NCI-H2029 (cell line): Measurements from ENCODE around the gene GNPTG.
A peak's percentile ranks its signal among the peaks of the same experiment; 100 is the strongest.

Experiments
- DNase-seq: peaks from one replicate; lab custom pipeline; 2025; lab: John Stamatoyannopoulos, UW

The GNPTG gene

GRCh38 chr16:1394367-1394951 is 42.7 kb downstream of the GNPTG start:
- DNase-seq, result no peak

- no peak for DNase-seq
These were observed 43.8 kb downstream of the GNPTG start for GRCh38 chr16:1395444-1396031.

DNA sequence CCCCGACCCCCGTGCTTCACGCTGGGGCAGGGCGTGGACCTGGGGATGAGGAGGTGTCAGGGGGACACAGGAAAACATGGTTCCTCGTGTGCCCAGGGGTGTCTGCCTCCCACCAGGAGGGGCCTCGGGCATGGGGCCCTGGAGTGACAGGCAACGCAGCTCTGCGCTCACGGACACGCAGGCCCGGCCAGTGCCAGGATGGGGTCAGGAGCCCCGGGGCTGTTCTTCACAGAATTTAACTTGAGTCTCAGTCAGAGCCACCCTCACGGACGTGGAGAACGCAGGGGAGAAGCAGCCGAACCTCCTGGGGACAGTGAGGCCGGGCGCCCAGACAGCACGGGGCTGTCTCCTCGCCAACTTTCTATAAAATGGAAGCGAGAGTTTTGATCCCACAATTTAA is 46.0 kb downstream of the GNPTG start:
- DNase-seq, result no peak

GRCh38 chr16:1398351-1398750 is 46.6 kb downstream of the GNPTG start:
- DNase-seq, result no peak

GRCh38 chr16:1398826-1399581 is 47.3 kb downstream of the GNPTG start:
- no peak for DNase-seq

DNA sequence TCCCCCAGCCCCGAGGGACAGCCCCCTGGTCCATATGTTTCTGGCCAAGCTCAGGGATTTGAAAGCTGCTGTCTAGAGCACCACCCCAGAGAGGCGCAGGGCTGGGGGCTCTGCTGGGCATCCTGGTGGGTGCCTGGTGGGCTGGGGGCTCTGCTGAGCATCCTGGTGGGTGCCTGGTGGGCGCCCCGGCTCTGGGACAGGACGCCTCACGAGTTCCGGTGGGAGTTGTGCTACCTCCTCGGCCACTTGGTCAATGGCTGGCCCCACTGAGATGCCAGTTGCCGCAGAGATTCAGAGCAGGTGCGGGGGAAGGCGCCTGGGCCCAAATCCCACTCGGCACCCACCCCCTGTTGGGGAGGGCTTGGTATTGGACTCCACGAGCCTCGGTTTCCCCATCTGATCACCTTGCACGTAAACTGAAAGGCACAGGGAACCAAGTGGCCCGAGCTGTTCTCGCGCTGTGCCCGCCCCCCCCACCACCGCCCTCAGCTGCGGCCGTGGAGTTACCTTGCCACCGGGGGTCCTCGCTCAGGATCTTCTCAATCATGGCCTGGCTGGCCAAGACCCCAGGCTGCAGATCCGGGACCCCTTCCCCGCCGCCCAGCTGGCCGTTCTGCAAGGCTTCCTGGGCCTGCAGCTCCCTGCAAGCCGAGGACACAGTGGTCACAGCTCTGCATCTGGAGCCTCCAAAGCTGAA is 49.5 kb downstream of the GNPTG start:
- no peak for DNase-seq

DNA sequence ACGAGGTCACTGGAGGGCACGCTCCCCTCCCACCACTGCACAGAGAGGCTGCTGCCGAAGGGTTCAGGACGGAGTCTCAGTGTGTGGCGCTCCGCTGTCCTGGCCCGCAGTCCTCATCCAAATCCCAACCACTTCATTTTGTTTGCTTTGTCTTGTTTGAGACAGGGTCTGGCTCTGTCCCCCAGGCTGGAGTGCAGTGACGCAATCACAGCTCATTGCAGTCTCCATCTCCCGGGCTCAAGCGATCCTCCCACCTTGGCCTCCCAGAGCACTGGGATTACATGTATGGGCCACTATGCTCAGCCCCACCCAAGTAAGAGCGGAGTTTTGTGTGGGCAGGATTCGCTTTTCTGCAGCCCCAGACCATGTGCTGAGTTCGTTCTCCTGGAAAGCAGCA is 50.0 kb downstream of the GNPTG start:
- no peak for DNase-seq

DNA sequence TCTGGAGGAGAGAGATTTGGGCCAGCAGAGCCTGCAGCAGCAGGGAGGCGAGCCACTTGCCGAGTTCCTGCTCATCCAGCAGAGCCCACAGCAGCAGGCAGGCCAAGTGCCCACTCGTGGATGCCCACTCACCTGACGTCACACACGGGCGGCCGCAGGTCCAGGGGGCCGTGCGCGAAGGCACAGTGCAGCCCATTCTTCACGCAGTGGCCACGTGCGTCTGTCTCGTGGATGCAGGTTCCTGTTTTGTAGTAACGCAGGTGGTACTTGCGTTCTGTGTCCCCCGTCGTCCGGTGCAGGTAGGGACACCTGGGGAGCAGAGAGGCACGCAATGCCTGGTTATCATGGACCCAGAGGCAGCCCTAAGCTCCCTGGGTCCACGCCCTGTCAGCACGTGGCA is 51.3 kb downstream of the GNPTG start:
- DNase-seq, result no peak

DNA sequence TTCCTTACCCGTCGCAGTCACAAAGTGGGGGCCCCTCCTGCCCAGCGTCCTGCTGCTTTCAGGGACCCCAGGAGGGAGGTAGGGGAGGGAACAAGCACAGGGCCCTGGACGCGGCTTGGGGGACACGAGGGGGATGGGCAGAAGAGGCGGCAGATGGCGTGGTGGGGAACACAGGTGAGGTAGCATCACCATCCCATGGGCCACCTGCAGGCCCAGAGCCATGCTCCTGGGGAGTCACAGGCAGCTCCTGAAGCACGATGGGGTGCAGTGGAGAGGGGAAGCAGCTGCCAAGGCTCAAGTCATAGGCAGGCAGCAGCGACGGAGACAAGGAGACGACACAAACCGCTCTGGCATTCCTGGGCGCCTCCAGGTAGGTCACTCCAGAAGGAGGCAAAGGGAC is 52.0 kb downstream of the GNPTG start:
- no peak for DNase-seq

GRCh38 chr16:1407753-1408152 is 56.0 kb downstream of the GNPTG start:
- DNase-seq, result no peak

GRCh38 chr16:1408171-1408837 is 56.6 kb downstream of the GNPTG start:
- DNase-seq, result peak; percentile 66

GRCh38 chr16:1412847-1413246 is 61.1 kb downstream of the GNPTG start:
- DNase-seq, result no peak
